Large intestine (tissue), 3 donors: ENCODE results near the gene PARPBP. TPM values are rescaled to one million over a fixed set of nuclear protein-coding genes. Genes with fewer than 3 reads are reported as not detected.
"Not testable (repeated sequence)": the region's sequence is repeated elsewhere in the genome, so short reads cannot be mapped to it uniquely, and the experiment has no call there.

Experiments
- DNase-seq, 2 donors: peaks; one replicate each; pipeline versions ENCODE4 v3.0.0 to v3.0.0-alpha.2; 2013
- H3K27ac ChIP-seq: one replicate; pipeline ENCODE4 v1.5.1; 2013; ENCODE audit warnings: low read length
- H3K27me3 ChIP-seq: 2 replicates; pipeline ENCODE4 v1.6.1; 2013; ENCODE audit warnings: low read length; ENCODE audit not compliant: control insufficient read depth, insufficient read depth
- H3K36me3 ChIP-seq: 2 replicates; pipeline ENCODE4 v1.6.1; 2013; ENCODE audit warnings: low read length; ENCODE audit not compliant: control insufficient read depth, insufficient read depth
- H3K4me1 ChIP-seq: one replicate; pipeline ENCODE4 v1.6.1; 2013; ENCODE audit warnings: low read length; ENCODE audit not compliant: control insufficient read depth, insufficient read depth
- H3K4me3 ChIP-seq: one replicate; pipeline ENCODE4 v1.5.1; 2013; ENCODE audit warnings: low read length
- H3K9me3 ChIP-seq: one replicate; pipeline ENCODE4 v1.6.1; 2013; ENCODE audit warnings: mild to moderate bottlenecking, low read depth, low read length, moderate library complexity; ENCODE audit not compliant: control insufficient read depth
- WGBS: methylation state at CpG from one replicate; pipeline ENCODE4 v1.1.5; 2013; ENCODE audit warnings: low lambda C conversion rate; ENCODE audit not compliant: insufficient coverage; 5-methylcytosine and 5-hydroxymethylcytosine counted together
- polyA plus RNA-seq: library from polyadenylated mRNA; unstranded; fragments of 120-200 nt; gene quantifications from one replicate; pipeline ENCODE4 v1.2.1, GENCODE V29; 2013

PARPBP gene
- polyA plus RNA-seq, 1 donor: 9.3 TPM

DNA sequence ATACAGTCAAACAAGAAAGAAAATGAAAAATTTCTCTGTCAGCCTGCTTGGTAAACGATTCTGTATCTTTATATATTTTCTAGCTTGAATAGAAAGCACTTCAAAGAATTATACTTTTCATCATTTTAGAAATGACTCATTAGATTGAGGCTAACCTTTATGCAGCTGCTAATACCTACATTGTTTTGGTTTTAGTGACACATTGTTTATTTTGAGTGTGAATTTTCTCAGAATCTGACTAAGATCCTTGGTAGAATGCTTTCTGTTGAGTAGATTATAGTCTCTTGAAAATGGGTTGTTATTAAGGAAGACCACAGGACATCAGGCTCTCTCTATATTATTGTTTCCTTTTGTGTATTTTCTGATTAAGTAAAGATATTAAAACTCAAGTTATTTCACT is 77.8 kb downstream of the PARPBP start, which contains the start of gene PMCH:
Gene PMCH (minus strand): TSS at position 45 of the 400 bp plus-strand sequence. CDS start 63 bp downstream, outside the sequence.
- Histone ChIP-seq H3K36me3 (no peaks in the 10 kb centered on the region), H3K27ac (no peak within 1 kb of the TSS), H3K9me3 (no peaks in the 10 kb centered on the region), H3K27me3 (no peaks in the 10 kb centered on the region), H3K4me3 (no peak within 1 kb of the TSS), H3K4me1 (no peaks in the 10 kb centered on the region)
- WGBS: no CpG with 5 or more reads among the region's 1 CpG
- DNase-seq: no peak

DNA sequence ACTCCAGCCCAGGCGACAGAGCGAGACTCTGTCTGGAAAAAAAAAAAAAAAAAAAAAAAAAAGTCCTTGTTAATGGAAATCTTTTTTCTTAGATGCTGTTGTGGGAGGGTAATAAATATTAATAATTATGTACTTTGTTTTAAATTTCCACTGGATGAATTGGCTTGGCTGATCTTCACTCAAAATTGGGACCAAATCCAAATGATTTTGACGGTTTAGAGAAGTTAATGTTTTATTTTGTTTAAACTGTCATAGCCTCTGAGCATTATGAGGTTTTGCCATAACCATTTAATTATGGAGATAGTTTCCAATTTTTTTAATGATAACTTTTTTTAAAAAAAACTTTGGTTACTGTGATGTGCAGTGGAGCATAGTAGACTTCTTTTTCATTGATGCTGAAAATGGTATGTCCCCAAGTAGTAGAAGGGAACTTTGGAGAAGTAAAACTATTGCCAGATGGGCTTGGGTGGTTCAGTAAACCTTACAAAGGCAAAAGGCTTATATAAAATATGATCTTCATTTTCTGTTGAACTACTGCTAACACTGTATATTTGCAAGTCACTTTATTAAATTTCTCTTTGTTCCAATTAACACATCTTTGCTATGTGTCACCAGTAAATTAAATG is 81.6 kb downstream of the PARPBP start:
- no peaks in the 10 kb centered on the region for H3K9me3 ChIP-seq
- 80% methylated on average over 1 of the region's 3 CpGs for WGBS
- DNase-seq: no peak
- no peaks in the 10 kb centered on the region for H3K4me1 ChIP-seq
- H3K27ac ChIP-seq: no peak overlapping the region
- no peaks in the 10 kb centered on the region for H3K27me3 ChIP-seq
- H3K36me3 ChIP-seq: no peaks in the 10 kb centered on the region
- no peak overlapping the region for H3K4me3 ChIP-seq

DNA sequence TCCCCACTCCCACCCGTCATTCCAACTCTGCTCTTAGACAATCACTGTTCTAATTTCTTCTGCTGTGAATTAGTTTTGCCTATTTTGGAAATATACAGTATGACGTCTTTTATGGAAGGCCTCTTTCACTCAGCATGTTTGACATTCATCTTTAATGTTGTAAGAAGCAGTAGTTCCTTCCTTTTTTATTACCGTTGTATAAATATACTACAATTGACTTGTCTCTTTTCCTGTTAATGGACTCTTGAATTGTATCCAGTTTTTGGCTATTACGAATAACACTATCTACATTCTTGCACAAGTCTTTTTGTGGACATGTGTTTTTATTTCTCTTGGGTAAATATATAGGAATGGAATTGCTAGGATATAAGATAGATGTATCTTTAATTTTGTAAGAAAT is 82.6 kb downstream of the PARPBP start:
- Histone ChIP-seq H3K27ac (no peak overlapping the region), H3K27me3 (no peaks in the 10 kb centered on the region), H3K9me3 (no peaks in the 10 kb centered on the region), H3K36me3 (no peaks in the 10 kb centered on the region), H3K4me3 (no peak overlapping the region), H3K4me1 (no peaks in the 10 kb centered on the region)
- DNase-seq: no peak
- 100% methylated on average over 1 of the region's 4 CpGs for WGBS

DNA sequence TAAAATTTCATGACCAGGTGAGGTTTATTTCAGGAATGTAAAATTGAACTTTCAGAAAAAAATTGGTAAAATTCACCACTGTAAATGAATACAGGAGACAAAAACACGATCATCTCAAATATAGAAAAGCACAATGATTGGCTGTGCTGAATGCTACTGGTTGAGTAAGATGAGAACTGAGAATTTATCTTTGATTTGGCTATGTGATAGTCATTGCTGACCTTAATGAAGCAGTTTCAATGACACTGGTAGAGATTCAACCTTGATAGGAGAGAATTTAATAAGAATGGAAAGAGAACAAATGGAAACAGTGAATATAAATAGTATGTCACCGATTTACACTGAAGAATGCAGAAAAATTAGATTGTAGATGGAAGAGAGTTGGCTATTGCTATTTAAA is 84.0 kb downstream of the PARPBP start:
- Histone ChIP-seq H3K9me3 (no peaks in the 10 kb centered on the region), H3K4me1 (no peaks in the 10 kb centered on the region), H3K36me3 (no peaks in the 10 kb centered on the region), H3K27me3 (no peaks in the 10 kb centered on the region), H3K27ac (no peak overlapping the region), H3K4me3 (no peak overlapping the region)
- WGBS: 100% methylated on average over 2 of the region's 2 CpGs
- no peak for DNase-seq

DNA sequence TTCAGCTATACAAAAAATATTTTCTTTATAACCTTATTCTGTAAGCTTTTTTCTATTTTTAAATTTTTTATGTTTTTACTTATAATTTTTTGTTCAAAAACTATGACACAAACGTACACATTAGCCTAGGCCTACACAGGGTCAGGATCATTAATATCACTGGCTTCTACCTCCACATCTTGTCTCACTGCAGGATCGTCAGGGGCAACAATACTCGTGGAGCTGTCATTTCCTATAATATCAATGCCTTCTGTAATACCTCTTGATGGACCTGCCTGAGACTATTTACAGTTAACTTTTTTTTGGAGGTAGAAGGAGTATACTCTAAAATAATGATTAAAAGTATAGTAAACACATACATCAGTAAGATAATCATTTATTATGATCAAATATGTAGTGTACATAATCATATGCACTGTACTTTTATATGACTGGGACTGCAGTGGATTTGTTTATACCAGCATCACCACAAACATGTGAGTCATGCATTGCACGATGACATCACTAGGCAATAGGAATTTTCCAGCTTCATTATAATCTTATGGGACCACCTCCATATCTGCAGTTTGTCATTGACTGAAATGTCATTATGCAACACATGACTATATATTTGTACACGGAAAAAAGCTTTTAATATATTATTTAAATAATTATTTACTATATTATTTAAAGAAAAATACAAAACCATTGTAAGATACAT is 96.2 kb downstream of the PARPBP start:
- Histone ChIP-seq H3K36me3 (no peaks in the 10 kb centered on the region), H3K9me3 (no peaks in the 10 kb centered on the region), H3K4me1 (no peaks in the 10 kb centered on the region), H3K27me3 (no peaks in the 10 kb centered on the region), H3K27ac (no peak overlapping the region), H3K4me3 (no peak overlapping the region)
- no peak for DNase-seq
- 100% methylated on average over 1 of the region's 5 CpGs for WGBS

DNA sequence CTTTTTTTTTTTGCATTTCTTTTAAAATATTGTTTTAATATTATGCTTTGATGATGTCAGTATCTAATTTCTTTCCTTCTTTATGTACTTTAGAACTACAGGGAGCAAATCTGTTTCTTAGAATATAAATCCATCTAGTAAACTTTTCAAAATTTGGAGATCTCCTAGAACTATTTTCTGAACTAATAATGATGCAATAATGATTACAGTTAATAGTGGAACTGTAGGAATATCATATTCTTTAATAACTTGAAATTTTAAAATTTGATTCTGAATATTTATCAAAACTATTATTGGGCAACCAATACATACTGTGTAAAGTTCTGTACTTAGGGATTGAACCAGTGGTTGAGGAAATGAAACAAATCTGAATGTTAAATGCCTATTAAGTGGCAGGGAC is 100.8 kb downstream of the PARPBP start:
- Histone ChIP-seq H3K4me1 (no peaks in the 10 kb centered on the region), H3K9me3 (no peaks in the 10 kb centered on the region), H3K27ac (no peak overlapping the region), H3K4me3 (no peak overlapping the region), H3K36me3 (no peaks in the 10 kb centered on the region), H3K27me3 (no peaks in the 10 kb centered on the region)
- DNase-seq: no peak

DNA sequence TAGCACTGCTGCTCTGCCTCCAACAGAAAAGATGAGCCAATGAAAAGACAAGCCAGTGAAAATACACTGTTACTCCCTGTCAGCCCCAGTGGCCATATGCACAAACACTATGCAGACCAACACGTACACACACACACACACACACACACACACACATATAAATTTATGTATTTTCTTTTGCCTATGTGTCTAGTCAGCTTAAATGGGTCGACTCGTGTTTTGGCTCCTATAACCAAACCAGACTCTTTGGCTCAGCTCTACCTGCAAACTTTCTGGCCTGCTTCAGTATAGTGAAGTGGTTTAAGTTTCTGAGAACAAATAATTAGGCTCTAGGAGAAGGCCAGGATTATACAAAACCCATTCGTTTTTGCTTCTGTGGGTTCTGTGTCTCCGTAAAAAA is 108.0 kb downstream of the PARPBP start:
- Histone ChIP-seq H3K36me3 (no peaks in the 10 kb centered on the region), H3K27ac (no peak overlapping the region), H3K27me3 (no peaks in the 10 kb centered on the region), H3K9me3 (no peaks in the 10 kb centered on the region), H3K4me1 (no peaks in the 10 kb centered on the region), H3K4me3 (no peak overlapping the region)
- WGBS: 83% methylated on average over 1 of the region's 5 CpGs
- no peak for DNase-seq

DNA sequence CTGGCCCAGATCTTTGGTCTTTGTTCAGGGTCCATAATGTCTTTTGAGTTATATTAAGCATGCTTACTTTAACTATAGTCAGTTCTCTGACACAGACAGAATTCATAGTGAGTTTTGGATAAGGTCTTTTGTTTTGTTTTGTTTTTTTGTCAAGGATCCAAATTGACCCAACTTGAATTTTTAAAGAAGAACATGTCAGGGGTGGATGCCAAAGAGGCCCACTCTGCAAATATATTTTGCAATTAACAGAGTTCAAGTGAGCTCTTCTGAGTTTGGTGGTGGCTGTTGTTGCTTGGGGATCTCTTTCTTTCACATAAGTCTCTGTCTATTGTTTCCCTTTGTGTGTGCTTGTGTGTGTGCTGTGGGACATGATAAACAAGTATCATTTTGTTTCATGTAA is 112.1 kb downstream of the PARPBP start:
- no peaks in the 10 kb centered on the region for H3K36me3 ChIP-seq
- no peak overlapping the region for H3K27ac ChIP-seq
- no peaks in the 10 kb centered on the region for H3K27me3 ChIP-seq
- no peak for DNase-seq
- no peaks in the 10 kb centered on the region for H3K9me3 ChIP-seq
- H3K4me3 ChIP-seq: no peak overlapping the region
- H3K4me1 ChIP-seq: no peaks in the 10 kb centered on the region

DNA sequence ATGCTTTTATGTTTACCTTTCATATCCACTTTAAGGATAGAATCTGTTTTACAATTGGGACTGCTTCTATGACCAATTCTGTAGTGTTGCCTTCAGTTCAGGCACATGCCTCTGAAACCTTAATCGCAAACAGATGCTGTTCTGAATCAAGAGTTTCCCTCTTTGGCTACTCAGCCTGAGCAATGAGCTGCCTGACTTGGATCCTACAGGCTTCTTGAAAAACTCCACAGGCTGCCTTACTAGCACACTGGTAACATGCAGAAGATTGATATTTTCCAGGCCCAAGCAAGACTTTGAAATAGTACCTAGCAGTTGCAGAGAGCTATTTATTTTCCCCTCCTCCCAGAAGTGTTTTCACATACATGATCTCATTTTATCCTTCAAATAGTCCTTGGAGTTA is 112.5 kb downstream of the PARPBP start:
- H3K27ac ChIP-seq: no peak overlapping the region
- H3K4me1 ChIP-seq: no peaks in the 10 kb centered on the region
- H3K9me3 ChIP-seq: no peaks in the 10 kb centered on the region
- no peak for DNase-seq
- no CpG with 5 or more reads among the region's 1 CpG for WGBS
- H3K36me3 ChIP-seq: no peaks in the 10 kb centered on the region
- H3K4me3 ChIP-seq: no peak overlapping the region
- no peaks in the 10 kb centered on the region for H3K27me3 ChIP-seq

DNA sequence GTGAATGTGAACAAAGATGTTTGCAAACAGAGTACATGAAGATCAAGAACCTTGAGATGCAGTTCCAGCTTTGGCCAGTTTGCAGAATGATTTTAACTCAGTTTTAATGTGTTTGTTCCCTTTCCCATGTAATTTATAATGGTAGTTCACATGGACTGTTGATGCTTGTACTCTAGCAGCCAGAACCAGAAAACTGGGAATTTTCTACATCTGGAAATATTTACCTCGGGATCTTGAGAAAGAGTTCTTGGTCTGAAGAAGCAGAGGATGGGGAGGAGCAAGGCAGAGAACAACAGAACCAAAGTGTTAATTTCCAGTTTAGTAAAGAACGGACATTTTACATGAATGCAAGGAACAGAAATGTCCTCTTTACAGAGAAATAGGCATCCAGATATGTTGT is 114.6 kb downstream of the PARPBP start:
- WGBS: 100% methylated on average over 1 of the region's 2 CpGs
- Histone ChIP-seq H3K27ac (no peak overlapping the region), H3K36me3 (no peaks in the 10 kb centered on the region), H3K9me3 (no peaks in the 10 kb centered on the region), H3K27me3 (no peaks in the 10 kb centered on the region), H3K4me1 (no peaks in the 10 kb centered on the region), H3K4me3 (no peak overlapping the region)
- DNase-seq: no peak

DNA sequence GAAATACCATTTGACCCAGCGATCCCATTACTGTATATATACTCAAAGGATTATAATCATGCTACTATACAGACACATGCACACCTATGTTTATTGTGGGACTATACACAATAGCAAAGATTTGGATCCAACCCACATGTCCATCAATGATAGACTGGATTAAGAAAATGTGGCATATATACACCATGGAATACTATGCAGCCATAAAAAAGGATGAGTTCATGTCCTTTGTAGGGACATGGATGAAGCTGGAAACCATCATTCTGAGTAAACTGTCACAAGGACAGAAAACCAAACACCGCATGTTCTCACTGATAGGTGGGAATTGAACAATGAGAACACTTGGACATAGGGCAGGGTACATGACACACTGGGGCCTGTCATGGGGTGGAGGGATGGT is 120.9 kb downstream of the PARPBP start:
- no CpG with 5 or more reads among the region's 2 CpGs for WGBS
- DNase-seq, H3K36me3 ChIP-seq: not testable (repeated sequence)

More for the DNA sequence above, 120.9 kb downstream of the PARPBP start:
- H3K4me1 ChIP-seq, H3K27ac ChIP-seq, H3K27me3 ChIP-seq, H3K9me3 ChIP-seq, H3K4me3 ChIP-seq: not testable (repeated sequence)
